Ascending aorta (tissue), 2 donors: ENCODE results near the gene OBP2B. TPM values are rescaled to one million over a fixed set of nuclear protein-coding genes. Genes with fewer than 3 reads are reported as not detected.

ENCODE experiments used
- DNase-seq, 2 donors: peaks; one replicate each; pipeline ENCODE4 v3.0.0-alpha.2; 2019; ENCODE audit warnings: low spot score in 2 of 2
- H3K27ac ChIP-seq, 2 donors: fragments of 200-600 bp; sonication (generic); one replicate each; pipeline ENCODE4 v1.5.1; 2016 to 2017; ENCODE audit warnings: mild to moderate bottlenecking in 1 of 2
- H3K27me3 ChIP-seq: fragments of 200-600 bp; sonication (generic); one replicate; pipeline ENCODE4 v1.5.1; 2017
- H3K36me3 ChIP-seq, 2 donors: fragments of 200-600 bp; sonication (generic); one replicate each; pipeline ENCODE4 v1.5.1; 2016
- H3K4me1 ChIP-seq, 2 donors: fragments of 200-600 bp; sonication (generic); one replicate each; pipeline ENCODE4 v1.5.1; 2016 to 2017; ENCODE audit warnings: mild to moderate bottlenecking in 1 of 2
- H3K4me3 ChIP-seq, 2 donors: fragments of 200-600 bp; sonication (generic); one replicate each; pipeline ENCODE4 v1.5.1; 2016 to 2017; ENCODE audit warnings: mild to moderate bottlenecking in 1 of 2
- H3K9me3 ChIP-seq, 2 donors: fragments of 200-600 bp; sonication (generic); one replicate each; pipeline ENCODE4 v1.5.1; 2016
- intact Hi-C: fragments of 100-400 bp; cut with DNase I; formaldehyde crosslinking; loops from one replicate; pipeline ENCODE4 v1.15.1; 2023
- total RNA-seq: library from RNA; depleted of rRNA; stranded (reverse); fragments of >200 nt; gene quantifications from one replicate; pipeline ENCODE4 v1.1.0, GENCODE V29; 2016
- TF ChIP-seq, protein P1 (sequence below), 3 experiments: fragments of 200-600 bp in 2 of 3; fragments of 450-650 bp in 1 of 3; sonication (generic) in 2 of 3; IDR thresholded peaks; one replicate each; pipeline ENCODE4 v1.5.1; 2016 to 2019; ENCODE audit warnings: antibody characterized with exemption in 3 of 3, mild to moderate bottlenecking in 1 of 3, moderate library complexity in 1 of 3

Gene OBP2B
- total RNA-seq, 1 donor from 2014 or later = not detected

DNA sequence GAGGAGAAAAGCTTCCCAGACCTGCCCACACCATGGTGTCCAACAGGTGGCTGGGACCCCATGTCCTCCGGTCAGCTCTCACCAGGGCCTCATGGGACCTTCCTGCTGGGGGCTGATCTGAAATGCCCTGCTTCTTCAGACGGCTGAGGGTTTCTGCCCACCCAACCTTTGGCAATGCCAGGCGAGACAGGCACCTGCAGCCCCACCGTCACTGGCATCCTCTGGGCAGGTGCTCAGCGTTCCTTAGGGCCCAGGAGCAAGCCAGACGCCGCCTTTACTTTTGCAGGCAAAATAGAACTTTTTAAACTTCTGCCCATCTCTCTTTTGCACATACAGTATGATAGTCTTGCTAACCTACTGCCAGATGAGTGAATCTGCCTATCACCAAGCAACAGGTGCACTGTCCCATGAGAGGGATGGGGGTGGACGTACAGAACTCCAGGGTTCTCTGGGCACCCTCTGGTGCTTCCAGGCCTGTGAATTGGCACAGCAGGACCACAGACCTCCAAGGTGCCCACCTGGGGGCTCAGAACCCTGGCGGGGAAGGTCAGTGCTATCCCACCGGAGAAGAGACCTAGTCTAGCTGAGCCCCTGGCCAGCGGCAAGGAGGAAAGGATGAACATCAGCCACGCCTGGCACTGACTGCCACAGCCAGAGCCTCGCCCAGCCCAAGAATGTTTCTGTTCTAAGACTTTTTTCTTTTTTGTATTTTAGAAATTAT, 7.5 kb downstream of the OBP2B start:
- Histone ChIP-seq H3K27ac (no peak overlapping the region), H3K27me3 (no peaks in the 10 kb centered on the region), H3K4me3 (no peak overlapping the region), H3K9me3 (no peaks in the 10 kb centered on the region), H3K36me3 (no peaks in the 10 kb centered on the region), H3K4me1 (no peaks in the 10 kb centered on the region)
- peak in 1 of 2 donors; percentile 43 for DNase-seq
- TF ChIP-seq, protein P1, sequence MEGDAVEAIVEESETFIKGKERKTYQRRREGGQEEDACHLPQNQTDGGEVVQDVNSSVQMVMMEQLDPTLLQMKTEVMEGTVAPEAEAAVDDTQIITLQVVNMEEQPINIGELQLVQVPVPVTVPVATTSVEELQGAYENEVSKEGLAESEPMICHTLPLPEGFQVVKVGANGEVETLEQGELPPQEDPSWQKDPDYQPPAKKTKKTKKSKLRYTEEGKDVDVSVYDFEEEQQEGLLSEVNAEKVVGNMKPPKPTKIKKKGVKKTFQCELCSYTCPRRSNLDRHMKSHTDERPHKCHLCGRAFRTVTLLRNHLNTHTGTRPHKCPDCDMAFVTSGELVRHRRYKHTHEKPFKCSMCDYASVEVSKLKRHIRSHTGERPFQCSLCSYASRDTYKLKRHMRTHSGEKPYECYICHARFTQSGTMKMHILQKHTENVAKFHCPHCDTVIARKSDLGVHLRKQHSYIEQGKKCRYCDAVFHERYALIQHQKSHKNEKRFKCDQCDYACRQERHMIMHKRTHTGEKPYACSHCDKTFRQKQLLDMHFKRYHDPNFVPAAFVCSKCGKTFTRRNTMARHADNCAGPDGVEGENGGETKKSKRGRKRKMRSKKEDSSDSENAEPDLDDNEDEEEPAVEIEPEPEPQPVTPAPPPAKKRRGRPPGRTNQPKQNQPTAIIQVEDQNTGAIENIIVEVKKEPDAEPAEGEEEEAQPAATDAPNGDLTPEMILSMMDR (IDR thresholded peaks at IDR 0.05) = no peak
- intact Hi-C loops = no loop called here

DNA sequence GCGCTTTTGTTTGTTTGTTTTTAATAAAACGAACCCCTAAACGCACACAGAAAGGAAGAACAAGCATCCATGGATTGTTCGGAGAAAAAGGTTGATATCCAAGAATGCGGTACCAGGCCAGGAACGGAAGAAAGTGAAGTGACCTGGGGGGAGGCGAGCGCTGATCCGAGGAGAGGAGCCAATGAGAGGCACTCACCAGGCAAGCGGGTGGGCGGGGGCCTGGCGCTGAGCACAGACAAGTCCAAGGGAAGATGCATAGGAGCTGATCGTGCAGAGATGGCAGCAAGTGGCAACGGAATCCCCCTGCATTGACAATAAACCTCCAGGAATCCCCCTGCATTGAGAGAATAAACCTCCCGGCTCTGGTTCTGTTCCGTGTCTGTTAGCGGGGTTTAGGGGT, 8.4 kb downstream of the OBP2B start:
- TF ChIP-seq, protein P1 (IDR thresholded peaks at IDR 0.05) = no peak
- intact Hi-C loops = no loop called here
- peak in 1 of 2 donors; percentile 55 for DNase-seq
- no peaks in the 10 kb centered on the region for H3K4me1 ChIP-seq
- H3K27me3 ChIP-seq = no peaks in the 10 kb centered on the region
- H3K9me3 ChIP-seq = no peaks in the 10 kb centered on the region
- no peak overlapping the region for H3K27ac ChIP-seq
- H3K36me3 ChIP-seq = no peaks in the 10 kb centered on the region
- H3K4me3 ChIP-seq = no peak overlapping the region

DNA sequence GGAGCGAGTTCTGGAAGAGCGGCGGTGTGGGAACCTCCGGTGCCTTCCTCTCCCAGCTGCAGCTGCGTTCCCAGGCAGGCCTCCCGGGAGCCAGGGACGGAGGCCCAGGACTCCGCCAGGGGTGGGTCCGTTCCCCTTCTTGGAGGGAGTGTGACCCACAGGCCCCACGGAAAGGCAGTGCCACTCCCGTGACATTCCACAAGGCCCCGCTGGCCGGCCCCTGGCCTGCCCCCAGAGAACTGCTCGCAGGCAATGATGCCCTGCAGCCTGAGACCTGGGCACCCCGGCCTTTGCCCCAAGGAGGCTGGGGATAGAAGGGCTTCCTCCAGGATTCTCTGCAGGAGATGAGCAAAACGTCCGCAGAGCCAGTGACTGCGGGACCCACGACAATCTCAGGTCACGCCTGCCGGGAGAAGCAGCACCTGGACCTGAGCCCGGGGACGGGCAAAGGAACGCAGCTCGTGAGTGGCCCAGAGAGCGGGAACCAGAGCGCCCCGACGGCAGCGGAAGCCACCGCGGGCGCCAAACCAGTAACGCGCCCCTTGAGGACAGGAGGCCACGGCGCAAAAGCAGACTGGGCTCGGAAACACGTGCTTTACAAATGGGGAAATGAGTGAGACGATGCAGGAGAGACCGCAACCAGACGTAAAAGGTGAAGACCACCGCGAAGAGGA, 9.3 kb downstream of the OBP2B start:
- DNase-seq = peak in 1 of 2 donors; percentile 60
- TF ChIP-seq, protein P1 (IDR thresholded peaks at IDR 0.05) = peak in 1 of 3 experiments; percentile 31
- H3K4me1 ChIP-seq = no peaks in the 10 kb centered on the region
- intact Hi-C loops = no loop called here
- H3K4me3 ChIP-seq = peak overlapping the region in 1 of 2 donors; percentile 58
- peak overlapping the region in 1 of 2 donors; percentile 28 for H3K27ac ChIP-seq
- H3K36me3 ChIP-seq = no peaks in the 10 kb centered on the region
- no peaks in the 10 kb centered on the region for H3K27me3 ChIP-seq
- H3K9me3 ChIP-seq = peaks cover 0 to 5% of the 10 kb centered on the region in 2 donors

DNA sequence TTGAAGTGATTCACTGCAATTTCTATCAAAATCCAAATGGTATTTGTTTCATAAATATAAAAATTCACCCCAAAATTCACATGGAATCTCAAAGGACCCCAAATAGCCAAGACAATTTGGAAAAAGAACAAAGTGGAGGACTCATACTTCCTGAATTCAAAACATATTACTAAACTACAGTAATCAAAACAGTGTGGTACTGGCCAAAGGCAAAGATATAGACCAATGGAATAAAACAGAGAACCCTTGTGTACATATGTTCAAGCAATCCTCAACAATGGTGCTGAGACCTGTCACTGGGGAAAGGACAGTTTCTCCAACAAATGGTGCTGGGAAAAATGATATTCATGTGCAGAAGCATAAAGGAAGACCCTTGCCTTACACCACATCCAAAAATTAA, 14.0 kb downstream of the OBP2B start:
- Histone ChIP-seq H3K36me3 (no peaks in the 10 kb centered on the region), H3K4me1 (no peaks in the 10 kb centered on the region), H3K27me3 (no peaks in the 10 kb centered on the region), H3K27ac (no peak overlapping the region), H3K4me3 (no peak overlapping the region), H3K9me3 (peaks cover 0 to 5% of the 10 kb centered on the region in 2 donors)
- TF ChIP-seq, protein P1 (IDR thresholded peaks at IDR 0.05) = no peak
- no peak for DNase-seq
- intact Hi-C loops = no loop called here

GRCh38 chr9:133194597-133194996, 14.5 kb downstream of the OBP2B start:
- TF ChIP-seq, protein P1 (IDR thresholded peaks at IDR 0.05) = no peak
- intact Hi-C loops = no loop called here
- Histone ChIP-seq H3K4me3 (no peak overlapping the region), H3K36me3 (no peaks in the 10 kb centered on the region), H3K27ac (no peak overlapping the region), H3K9me3 (peaks cover 0 to 5% of the 10 kb centered on the region in 2 donors), H3K27me3 (no peaks in the 10 kb centered on the region), H3K4me1 (no peaks in the 10 kb centered on the region)
- DNase-seq = no peak
